GM23338 (cell line): ENCODE results near the gene SUV39H1. TPM values are rescaled to one million over a fixed set of nuclear protein-coding genes. Genes with fewer than 3 reads are reported as not detected.

Source experiments
- ATAC-seq: fragments of 200-7000 bp; cut with Tn5 transposase; 3 replicates; pipeline ENCODE4 v1.9.1; 2020
- DNase-seq: peaks from one replicate; pipeline ENCODE4 v3.0.0-alpha.2; 2015; ENCODE audit warnings: low spot score
- H2AFZ ChIP-seq: fragments of 200-600 bp; sonication (generic); 2 replicates; pipeline ENCODE4 v1.8.0; 2016; ENCODE audit warnings: antibody characterized with exemption, mild to moderate bottlenecking, moderate library complexity
- H3F3A ChIP-seq: fragments of 200-600 bp; sonication (generic); replicated peaks from 2 replicates; pipeline ENCODE4 v1.8.0; 2017; ENCODE audit warnings: antibody characterized with exemption, mixed run types, low read depth
- H3K27ac ChIP-seq: fragments of 200-600 bp; sonication (generic); 2 replicates; pipeline ENCODE4 v1.6.1; 2016; ENCODE audit warnings: low read depth
- H3K27me3 ChIP-seq: fragments of 200-600 bp; sonication (generic); 2 replicates; pipeline ENCODE4 v1.8.0; 2016; ENCODE audit warnings: mild to moderate bottlenecking, mixed run types, moderate library complexity; ENCODE audit not compliant: insufficient read depth
- H3K36me3 ChIP-seq: fragments of 200-600 bp; sonication (generic); 2 replicates; pipeline ENCODE4 v1.8.0; 2016; ENCODE audit warnings: mild to moderate bottlenecking; ENCODE audit not compliant: insufficient read depth
- H3K4me1 ChIP-seq: fragments of 200-600 bp; sonication (generic); 2 replicates; pipeline ENCODE4 v1.8.0; 2016; ENCODE audit warnings: mild to moderate bottlenecking, moderate library complexity; ENCODE audit not compliant: insufficient read depth
- H3K4me2 ChIP-seq: fragments of 200-600 bp; sonication (generic); 2 replicates; pipeline ENCODE4 v1.7.1; 2017; ENCODE audit warnings: mixed run types
- H3K4me3 ChIP-seq: fragments of 200-600 bp; sonication (generic); 2 replicates; pipeline ENCODE4 v1.6.1; 2016; ENCODE audit warnings: mixed run types
- H3K79me2 ChIP-seq: fragments of 200-600 bp; sonication (generic); replicated peaks from 2 replicates; pipeline ENCODE4 v1.8.0; 2017; ENCODE audit warnings: mild to moderate bottlenecking; ENCODE audit not compliant: insufficient read depth
- H3K9me2 ChIP-seq: fragments of 200-600 bp; sonication (generic); 2 replicates; pipeline ENCODE4 v1.8.0; 2017; ENCODE audit not compliant: insufficient read depth
- H4K20me1 ChIP-seq: fragments of 200-600 bp; sonication (generic); replicated peaks from 2 replicates; pipeline ENCODE4 v1.8.0; 2017; ENCODE audit warnings: mild to moderate bottlenecking; ENCODE audit not compliant: insufficient read depth
- H3K27ac Mint-ChIP-seq: 2 replicates; pipeline ENCODE4 v1.8.0; 2020; ENCODE audit warnings: inconsistent platforms, mild to moderate bottlenecking, moderate library complexity, mixed read lengths
- H3K27me3 Mint-ChIP-seq: 3 replicates; pipeline ENCODE4 v1.8.0; 2022; ENCODE audit warnings: low read depth, mild to moderate bottlenecking, moderate library complexity, mixed read lengths, inconsistent platforms; ENCODE audit not compliant: insufficient read depth, poor library complexity
- H3K36me3 Mint-ChIP-seq: 3 replicates; pipeline ENCODE4 v1.8.0; 2021; ENCODE audit warnings: low read depth, mild to moderate bottlenecking, inconsistent platforms, moderate library complexity, mixed read lengths
- H3K4me1 Mint-ChIP-seq: 3 replicates; pipeline ENCODE4 v1.8.0; 2020; ENCODE audit warnings: mild to moderate bottlenecking, inconsistent platforms, mixed read lengths
- H3K4me3 Mint-ChIP-seq: 3 replicates; pipeline ENCODE4 v1.8.0; 2021; ENCODE audit warnings: moderate library complexity, mild to moderate bottlenecking, inconsistent platforms, mixed read lengths
- H3K9me3 Mint-ChIP-seq: 3 replicates; pipeline ENCODE4 v1.8.0; 2020; ENCODE audit warnings: moderate library complexity, mild to moderate bottlenecking, inconsistent platforms, mixed read lengths
- CREB1 ChIP-seq: fragments of 250-450 bp; sonication (Bioruptor Pico); IDR thresholded peaks from 2 replicates; pipeline ENCODE4 v1.5.0; 2020; ENCODE audit warnings: low read depth, mild to moderate bottlenecking, moderate library complexity
- CTCF ChIP-seq, 2 experiments: fragments of 200-600 bp in 1 of 2; sonication (generic) in 1 of 2; conservative IDR thresholded peaks; 2 replicates each; pipeline versions ENCODE4 v1.5.1 to v1.6.1; 2016 to 2017; ENCODE audit warnings: antibody characterized with exemption in 2 of 2, low read depth in 2 of 2, mild to moderate bottlenecking in 2 of 2, moderate library complexity in 1 of 2
- EZH2 ChIP-seq: fragments of 200-600 bp; sonication (generic); IDR thresholded peaks from one replicate; pipeline ENCODE4 v1.8.0; 2017; ENCODE audit warnings: antibody characterized with exemption, mild to moderate bottlenecking, low read depth; ENCODE audit not compliant: unreplicated experiment
- EZH2phosphoT487 ChIP-seq: fragments of 200-600 bp; sonication (generic); IDR thresholded peaks from one replicate; pipeline ENCODE4 v1.8.1; 2018; ENCODE audit warnings: antibody characterized with exemption; ENCODE audit not compliant: unreplicated experiment
- POLR2AphosphoS5 ChIP-seq: IDR thresholded peaks from 2 replicates; pipeline ENCODE4 v1.6.1; 2016; ENCODE audit warnings: antibody characterized with exemption, low read depth
- REST ChIP-seq: IDR thresholded peaks from one replicate; pipeline ENCODE4 v1.6.1; 2018; ENCODE audit warnings: antibody characterized with exemption; ENCODE audit not compliant: unreplicated experiment
- STAT1 ChIP-seq: IDR thresholded peaks from one replicate; pipeline ENCODE4 v1.6.1; 2016; ENCODE audit warnings: antibody characterized with exemption; ENCODE audit not compliant: unreplicated experiment
- ZNF114 ChIP-seq: fragments of 250-450 bp; sonication (Bioruptor Pico); IDR thresholded peaks from 2 replicates; pipeline ENCODE4 v1.5.0; 2020; ENCODE audit warnings: mild to moderate bottlenecking, moderate library complexity
- ZNF462 ChIP-seq: fragments of 250-450 bp; sonication (Bioruptor Pico); IDR thresholded peaks from 2 replicates; pipeline ENCODE4 v1.5.0; 2020; ENCODE audit warnings: mild to moderate bottlenecking, moderate library complexity
- polyA plus RNA-seq: library from polyadenylated mRNA; unstranded; fragments of >200 nt; fragmentation: Nextera tagmentation; extraction: Ambion mirVana; gene quantifications from 2 replicates; pipeline ENCODE4 v1.2.1, GENCODE V29; 2016
- total RNA-seq: library from RNA; depleted of rRNA; stranded (reverse); fragments of >200 nt; shearing (Covaris generic); gene quantifications from 2 replicates; pipeline ENCODE4 v1.2.3, GENCODE V29; 2014
- TF ChIP-seq, protein P1 (sequence below): IDR thresholded peaks from 2 replicates; pipeline ENCODE4 v1.6.1; 2016; ENCODE audit warnings: antibody characterized with exemption

SUV39H1 gene
- total and polyA plus RNA-seq, 2 experiments from 2014 or later, result 9.5 to 15.2 TPM

DNA sequence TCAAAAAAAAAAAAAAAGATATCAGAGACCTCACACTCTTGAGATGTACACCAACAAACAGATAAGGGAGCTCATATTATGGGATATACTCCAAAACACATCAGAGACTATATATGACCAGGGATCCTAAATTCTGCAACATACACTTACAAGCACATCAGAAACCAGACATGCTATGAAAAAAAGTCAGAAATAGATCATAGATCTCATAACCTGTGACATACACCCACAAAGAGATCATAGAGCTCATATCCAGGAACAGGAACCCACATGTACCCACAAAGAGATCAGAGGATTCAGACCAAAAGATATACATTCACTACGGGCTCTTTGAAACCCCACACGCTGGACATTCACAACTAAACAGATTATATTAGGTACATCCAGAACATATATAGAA is 30.1 kb downstream of the SUV39H1 start (continued):
- TF ChIP-seq ZNF462 (CRISPR knock-in tag) (no peak), CTCF (conservative IDR thresholded peaks at IDR 0.05; ENCODE audit: low read depth in 2 of 2) (no peak), ZNF114 (CRISPR knock-in tag) (no peak), EZH2phosphoT487 (no peak)

DNA sequence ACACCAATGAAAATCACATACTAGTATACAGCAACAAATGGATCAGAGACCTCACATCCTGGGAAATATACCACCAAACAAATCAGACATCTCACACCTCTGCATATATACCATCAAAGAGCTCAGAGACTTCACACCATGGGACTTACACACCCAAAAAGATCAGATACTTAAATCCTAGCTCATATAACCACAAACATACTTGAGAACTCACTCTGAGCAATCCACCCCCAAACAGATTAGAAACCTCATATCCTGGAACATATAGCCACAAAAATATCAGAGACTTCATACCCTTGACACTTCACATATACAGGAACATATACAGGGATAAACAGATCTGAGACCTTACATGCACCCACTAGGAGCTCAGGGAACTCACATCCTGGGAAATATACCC is 32.1 kb downstream of the SUV39H1 start:
- Histone ChIP-seq H3K36me3 (no peaks in the 10 kb centered on the region), H4K20me1 (no peaks in the 10 kb centered on the region), H3K4me3 (no peak overlapping the region), H3K4me2 (no peak overlapping the region), H3K27ac (no peak overlapping the region), H3K27me3 (no peaks in the 10 kb centered on the region), H3K4me1 (no peaks in the 10 kb centered on the region), H3F3A (no peaks in the 10 kb centered on the region), H3K9me2 (no peaks in the 10 kb centered on the region), H3K79me2 (no peaks in the 10 kb centered on the region), H2AFZ (no peak overlapping the region)
- ATAC-seq (no peak), DNase-seq (no peak)
- no peaks in the 10 kb centered on the region for H3K9me3 Mint-ChIP-seq
- H3K27me3 Mint-ChIP-seq, result no peaks in the 10 kb centered on the region
- no peak overlapping the region for H3K27ac Mint-ChIP-seq
- no peaks in the 10 kb centered on the region; the same call in 2 of the 3 replicates for H3K4me1 Mint-ChIP-seq
- no peak overlapping the region for H3K4me3 Mint-ChIP-seq
- H3K36me3 Mint-ChIP-seq, result no peaks in the 10 kb centered on the region
- TF ChIP-seq REST (no peak), ZNF114 (CRISPR knock-in tag) (no peak), POLR2AphosphoS5 (no peak), CREB1 (CRISPR knock-in tag) (no peak), EZH2 (no peak), STAT1 (no peak), EZH2phosphoT487 (no peak), CTCF (conservative IDR thresholded peaks at IDR 0.05; ENCODE audit: low read depth in 2 of 2) (no peak)
- TF ChIP-seq, protein P1, sequence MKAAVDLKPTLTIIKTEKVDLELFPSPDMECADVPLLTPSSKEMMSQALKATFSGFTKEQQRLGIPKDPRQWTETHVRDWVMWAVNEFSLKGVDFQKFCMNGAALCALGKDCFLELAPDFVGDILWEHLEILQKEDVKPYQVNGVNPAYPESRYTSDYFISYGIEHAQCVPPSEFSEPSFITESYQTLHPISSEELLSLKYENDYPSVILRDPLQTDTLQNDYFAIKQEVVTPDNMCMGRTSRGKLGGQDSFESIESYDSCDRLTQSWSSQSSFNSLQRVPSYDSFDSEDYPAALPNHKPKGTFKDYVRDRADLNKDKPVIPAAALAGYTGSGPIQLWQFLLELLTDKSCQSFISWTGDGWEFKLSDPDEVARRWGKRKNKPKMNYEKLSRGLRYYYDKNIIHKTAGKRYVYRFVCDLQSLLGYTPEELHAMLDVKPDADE, result no peak
